ENCODE data around the gene NUBPL.
"Not testable (repeated sequence)": the region's sequence is repeated elsewhere in the genome, so short reads cannot be mapped to it uniquely, and the experiment has no call there.

Gene NUBPL

GRCh38 chr14:31884776-31885379 is 323.7 kb downstream of the NUBPL start:
- no peak for DNase-seq (ENCODE audit: low spot score)
- TF ChIP-seq CTCF (IDR thresholded peaks at IDR 0.05), result no peak
- Histone ChIP-seq H3K4me3 (no peak overlapping the region), H3K27ac (no peak overlapping the region)

GRCh38 chr14:31886156-31886835 is 325.1 kb downstream of the NUBPL start:
- Histone ChIP-seq H3K27ac (no peak overlapping the region), H3K4me3 (no peak overlapping the region)
- TF ChIP-seq CTCF (IDR thresholded peaks at IDR 0.05), result no peak
- no peak for DNase-seq (ENCODE audit: low spot score)

GRCh38 chr14:31887929-31888580 is 326.9 kb downstream of the NUBPL start:
- no peak overlapping the region for H3K4me3 ChIP-seq
- DNase-seq (ENCODE audit: low spot score), result no peak
- no peak for TF ChIP-seq CTCF (IDR thresholded peaks at IDR 0.05)
- no peak overlapping the region for H3K27ac ChIP-seq

GRCh38 chr14:31889297-31889696 is 328.1 kb downstream of the NUBPL start:
- TF ChIP-seq CTCF (IDR thresholded peaks at IDR 0.05), result no peak
- DNase-seq (ENCODE audit: low spot score), result no peak
- no peak overlapping the region for H3K4me3 ChIP-seq
- H3K27ac ChIP-seq, result no peak overlapping the region

GRCh38 chr14:31890202-31890601 is 329.0 kb downstream of the NUBPL start:
- not testable (repeated sequence) for H3K27ac ChIP-seq; DNase-seq (ENCODE audit: low spot score); H3K4me3 ChIP-seq

GRCh38 chr14:31893221-31893757 is 332.1 kb downstream of the NUBPL start:
- TF ChIP-seq CTCF (IDR thresholded peaks at IDR 0.05), result no peak
- H3K4me3 ChIP-seq, result no peak overlapping the region
- H3K27ac ChIP-seq, result no peak overlapping the region
- DNase-seq (ENCODE audit: low spot score), result no peak

- Histone ChIP-seq H3K4me3 (no peak overlapping the region), H3K27ac (no peak overlapping the region)
- DNase-seq (ENCODE audit: low spot score), result no peak
- no peak for TF ChIP-seq CTCF (IDR thresholded peaks at IDR 0.05)
Measured at GRCh38 chr14:31894351-31894750, 333.1 kb downstream of the NUBPL start.
